ENCODE measurements around the gene CALCB. TPM values are rescaled to one million over a fixed set of nuclear protein-coding genes. Genes with fewer than 3 reads are reported as not detected.

CALCB gene
- polyA plus RNA-seq, 6 donors from 2014 or later, result 0.13 to 0.32 (median 0.17) TPM; not detected in 2

DNA sequence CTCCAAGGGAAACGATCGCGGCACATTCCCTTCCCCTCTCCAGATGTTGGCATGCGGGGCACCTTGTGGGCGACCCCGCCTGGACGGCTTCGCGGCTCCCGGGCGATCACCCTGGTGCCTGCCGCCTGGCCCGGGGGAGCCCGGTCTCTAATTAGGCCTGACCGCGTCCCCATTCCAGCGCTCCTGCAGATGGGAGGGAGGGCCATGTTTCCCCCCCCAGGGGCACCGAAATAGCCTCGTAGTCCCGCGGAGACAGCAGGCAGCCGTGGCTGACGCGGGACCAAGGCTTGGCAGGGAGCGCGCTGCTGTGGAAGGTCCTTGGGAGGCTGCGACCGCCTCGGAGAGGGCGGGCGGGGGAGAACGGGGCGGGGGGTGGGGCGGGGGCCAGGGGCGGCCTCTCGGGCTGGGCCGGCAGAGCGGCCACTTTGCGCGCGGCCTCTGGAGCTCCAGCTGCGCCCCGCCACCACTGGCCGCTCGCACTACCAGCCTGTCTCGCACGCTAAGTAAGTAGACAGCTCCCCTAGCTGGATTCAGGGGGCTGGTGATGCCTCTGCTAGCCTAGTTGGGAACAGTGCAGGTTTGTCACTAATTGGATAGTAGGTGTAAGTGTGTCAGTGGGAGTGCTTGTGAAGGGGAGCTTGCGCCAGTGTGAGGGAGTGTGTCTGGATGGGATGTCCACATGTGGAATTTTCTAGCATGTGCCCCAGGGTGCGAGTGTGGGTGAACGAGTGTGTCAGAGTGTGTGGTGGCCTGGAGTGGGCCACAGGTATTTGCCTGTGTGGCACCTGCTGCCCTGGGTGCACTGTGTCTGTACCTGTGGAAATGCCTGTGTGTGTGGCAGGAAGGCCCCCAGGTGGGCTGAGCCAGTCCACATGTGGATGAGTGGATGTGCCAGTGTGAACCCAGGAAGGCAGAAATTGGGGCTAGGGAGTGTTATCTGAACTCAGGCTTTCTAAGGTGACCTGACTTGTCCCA, 41.4 kb downstream of the CALCB start, which contains the start of gene INSC:
Gene INSC, plus strand, starts transcription at position 423 of the 975 bp plus-strand sequence. CDS start 34,252 bp downstream, outside the sequence.
- Mint-ChIP-seq H3K4me3 (peak within 1 kb of the TSS; percentile 62 to 95 (median 90)), H3K36me3 (peaks cover 0 to 4% of the 10 kb centered on the region in 2 donors), H3K27me3 (peaks cover 16 to 33% (median 22%) of the 10 kb centered on the region in 3 donors), H3K4me1 (peaks cover 61 to 80% (median 64%) of the 10 kb centered on the region in 3 donors), H3K9me3 (peaks cover 0 to 3% (median 0%) of the 10 kb centered on the region in 7 donors), H3K27ac (peak within 1 kb of the TSS; percentile 63 to 99 (median 94))
- ATAC-seq (ENCODE audit: low read depth in 2 of 2), result no peak
- DNase-seq, result no peak

DNA sequence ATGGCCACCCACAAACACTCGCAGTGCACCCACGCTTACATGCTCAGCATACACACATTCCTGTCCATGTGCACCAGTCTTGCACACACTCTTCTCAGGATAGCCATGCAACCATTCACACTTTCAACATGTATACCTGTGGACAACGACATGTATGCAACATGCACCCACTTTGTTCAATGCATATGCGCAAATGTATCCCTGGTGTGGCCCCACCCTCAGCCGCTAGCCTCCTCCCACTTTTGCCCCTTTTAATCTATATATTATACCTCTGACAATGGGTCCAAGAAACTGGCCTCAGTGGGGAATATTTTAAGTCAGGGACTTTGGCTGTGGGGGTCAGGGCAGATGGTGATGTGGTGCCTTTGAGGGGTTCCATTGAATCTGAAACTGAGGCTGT, 42.3 kb downstream of the CALCB start:
- H3K4me3 Mint-ChIP-seq, result peak overlapping the region in 1 of 8 donors; percentile 80
- H3K36me3 Mint-ChIP-seq, result peaks cover 0 to 4% of the 10 kb centered on the region in 2 donors
- peaks cover 57 to 72% (median 63%) of the 10 kb centered on the region in 3 donors for H3K4me1 Mint-ChIP-seq
- no peak overlapping the region for H3K27ac Mint-ChIP-seq
- DNase-seq, result no peak
- ATAC-seq (ENCODE audit: low read depth in 2 of 2), result no peak
- peaks cover 20 to 41% (median 29%) of the 10 kb centered on the region in 3 donors for H3K27me3 Mint-ChIP-seq
- peaks cover 0 to 3% (median 0%) of the 10 kb centered on the region in 7 donors for H3K9me3 Mint-ChIP-seq

DNA sequence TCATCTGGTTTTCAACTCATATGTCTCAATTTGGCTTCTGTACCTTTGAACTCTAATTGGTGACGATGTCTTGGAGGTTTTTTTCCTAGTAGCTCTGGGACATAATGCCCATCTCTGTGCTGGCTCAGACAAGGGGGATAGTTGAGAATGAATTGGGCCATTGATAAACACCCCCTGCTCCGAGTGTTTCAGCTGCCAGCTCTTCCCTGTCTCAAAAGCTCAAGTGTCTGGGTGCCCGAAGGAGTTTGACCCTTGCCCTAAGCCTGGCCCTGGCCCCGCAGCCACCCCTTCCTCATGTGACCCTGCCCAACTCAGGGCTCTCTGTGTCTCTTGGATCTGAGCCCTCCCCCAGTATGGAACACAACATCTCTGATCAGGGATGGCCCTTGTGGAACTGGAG, 44.4 kb downstream of the CALCB start:
- Mint-ChIP-seq H3K4me1 (peaks cover 38 to 51% (median 45%) of the 10 kb centered on the region in 3 donors), H3K27me3 (peaks cover 23 to 49% (median 37%) of the 10 kb centered on the region in 3 donors), H3K4me3 (no peak overlapping the region), H3K9me3 (peaks cover 0 to 3% (median 0%) of the 10 kb centered on the region in 7 donors), H3K27ac (no peak overlapping the region), H3K36me3 (peaks cover 0 to 4% of the 10 kb centered on the region in 2 donors)
- ATAC-seq (ENCODE audit: low read depth in 2 of 2) (no peak), DNase-seq (no peak)

DNA sequence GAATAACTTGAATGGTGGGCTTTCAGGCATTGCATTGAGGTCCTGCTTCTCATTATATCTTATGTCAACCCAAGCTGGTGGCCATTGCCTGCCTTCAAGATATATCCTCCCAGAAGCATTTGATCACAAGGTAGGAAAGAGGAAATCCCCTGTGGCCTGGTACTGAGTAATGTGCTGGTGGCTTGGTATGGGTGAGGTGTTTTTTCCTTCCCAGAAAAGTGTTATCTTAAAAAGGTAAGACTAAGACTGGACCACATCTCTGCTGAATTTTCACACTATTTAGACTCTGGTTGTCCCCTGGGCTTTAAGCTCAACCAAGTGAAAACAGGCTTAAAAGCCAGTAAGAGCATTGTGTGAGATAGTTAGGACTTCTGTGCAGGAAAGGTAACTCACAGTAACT, 45.0 kb downstream of the CALCB start:
- H3K4me3 Mint-ChIP-seq, result no peak overlapping the region
- peaks cover 32 to 45% (median 38%) of the 10 kb centered on the region in 3 donors for H3K4me1 Mint-ChIP-seq
- no peaks in the 10 kb centered on the region for H3K9me3 Mint-ChIP-seq
- DNase-seq, result no peak
- H3K36me3 Mint-ChIP-seq, result peaks cover 0 to 4% of the 10 kb centered on the region in 2 donors
- no peak overlapping the region for H3K27ac Mint-ChIP-seq
- H3K27me3 Mint-ChIP-seq, result peaks cover 28 to 53% (median 43%) of the 10 kb centered on the region in 3 donors
- ATAC-seq (ENCODE audit: low read depth in 2 of 2), result no peak

- DNase-seq (no peak), ATAC-seq (ENCODE audit: low read depth in 2 of 2) (no peak)
- H3K27me3 Mint-ChIP-seq, result peaks cover 25 to 53% (median 52%) of the 10 kb centered on the region in 3 donors
- H3K36me3 Mint-ChIP-seq, result peaks cover 0 to 4% of the 10 kb centered on the region in 2 donors
- H3K4me3 Mint-ChIP-seq, result no peak overlapping the region
- no peak overlapping the region for H3K27ac Mint-ChIP-seq
- H3K4me1 Mint-ChIP-seq, result peaks cover 22 to 36% (median 29%) of the 10 kb centered on the region in 3 donors
- H3K9me3 Mint-ChIP-seq, result no peaks in the 10 kb centered on the region
Measured at GRCh38 chr11:15119352-15119751, 46.0 kb downstream of the CALCB start.

DNA sequence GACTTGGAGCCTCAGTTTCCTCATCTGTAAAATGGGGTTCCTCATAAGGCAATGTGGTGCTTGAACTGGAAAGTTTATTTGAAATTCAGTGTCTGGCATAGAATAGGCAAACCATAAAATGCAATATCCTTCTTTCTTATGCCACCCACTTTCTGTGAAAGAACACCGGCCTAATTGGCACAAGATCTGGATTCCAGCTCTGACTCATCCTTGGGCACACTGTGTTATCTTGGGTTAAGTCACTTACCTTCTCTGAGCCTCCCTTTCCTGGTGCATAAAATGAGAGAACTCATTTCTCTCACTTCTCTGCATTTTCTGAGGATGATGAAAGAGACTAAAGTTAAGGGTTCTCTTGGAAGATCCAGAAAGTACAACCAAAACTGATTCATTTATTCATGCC, 46.4 kb downstream of the CALCB start:
- Mint-ChIP-seq H3K36me3 (peaks cover 0 to 4% of the 10 kb centered on the region in 2 donors), H3K27me3 (peaks cover 23 to 53% (median 51%) of the 10 kb centered on the region in 3 donors), H3K4me3 (no peak overlapping the region), H3K4me1 (peaks cover 18 to 36% (median 25%) of the 10 kb centered on the region in 3 donors), H3K9me3 (no peaks in the 10 kb centered on the region), H3K27ac (no peak overlapping the region)
- ATAC-seq (ENCODE audit: low read depth in 2 of 2) (no peak), DNase-seq (no peak)

- Mint-ChIP-seq H3K36me3 (no peaks in the 10 kb centered on the region), H3K27me3 (peaks cover 21 to 40% (median 27%) of the 10 kb centered on the region in 3 donors), H3K4me3 (no peak overlapping the region), H3K4me1 (peaks cover 0 to 9% (median 4%) of the 10 kb centered on the region in 3 donors), H3K9me3 (no peaks in the 10 kb centered on the region), H3K27ac (no peak overlapping the region)
- ATAC-seq (ENCODE audit: low read depth in 2 of 2), result no peak
- DNase-seq, result no peak
Measured at GRCh38 chr11:15123849-15124248, 50.5 kb downstream of the CALCB start.

DNA sequence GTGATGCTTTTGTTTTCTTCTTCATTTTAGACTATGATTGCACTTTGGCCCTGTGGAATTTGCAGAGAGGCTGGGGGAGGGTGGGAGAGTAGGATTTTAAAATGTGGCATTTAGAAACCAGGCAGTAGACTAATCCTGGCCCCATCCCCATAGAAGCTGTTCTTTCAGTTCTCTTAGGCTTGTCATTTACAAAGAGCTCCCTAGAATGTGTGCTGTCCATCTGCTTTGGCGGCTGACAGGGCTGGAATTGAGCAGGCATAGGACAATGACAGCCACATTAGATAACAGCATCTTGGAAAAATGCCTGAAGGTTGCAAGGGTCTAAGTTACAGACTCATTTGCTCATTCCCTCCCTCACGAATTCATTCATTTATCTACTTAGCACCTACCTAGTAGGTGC, 51.1 kb downstream of the CALCB start:
- ATAC-seq (ENCODE audit: low read depth in 2 of 2) (no peak), DNase-seq (no peak)
- no peak overlapping the region for H3K4me3 Mint-ChIP-seq
- H3K27ac Mint-ChIP-seq, result no peak overlapping the region
- H3K4me1 Mint-ChIP-seq, result peaks cover 0 to 2% (median 2%) of the 10 kb centered on the region in 3 donors
- no peaks in the 10 kb centered on the region for H3K36me3 Mint-ChIP-seq
- no peaks in the 10 kb centered on the region for H3K9me3 Mint-ChIP-seq
- peaks cover 19 to 40% (median 23%) of the 10 kb centered on the region in 3 donors for H3K27me3 Mint-ChIP-seq

GRCh38 chr11:15127341-15127740, 53.9 kb downstream of the CALCB start:
- ATAC-seq (ENCODE audit: low read depth in 2 of 2) (no peak), DNase-seq (no peak)
- Mint-ChIP-seq H3K9me3 (no peaks in the 10 kb centered on the region), H3K27ac (peak overlapping the region in 2 of 6 donors; percentile 7 to 46), H3K4me1 (no peaks in the 10 kb centered on the region), H3K36me3 (no peaks in the 10 kb centered on the region), H3K4me3 (no peak overlapping the region), H3K27me3 (peaks cover 7 to 29% (median 13%) of the 10 kb centered on the region in 3 donors)

Other genes with a start within 250 kb of the CALCB start
- 10 to 100 TPM; 16.5 to 28.2 (median 21.6) TPM for gene CYP2R1, start 181.4 kb upstream of the CALCB start, polyA plus RNA-seq (ENCODE audit: low read depth in 6 of 6)
- not detected for gene CALCA, start 101.2 kb upstream of the CALCB start, polyA plus RNA-seq (ENCODE audit: low read depth in 6 of 6)
- gene INSC, start 41.3 kb downstream of the CALCB start, polyA plus RNA-seq (ENCODE audit: low read depth in 6 of 6), result not detected

Measured in naive B cell (primary cell).